Cerebellar cortex (tissue), 1 donor: Measurements from ENCODE around the gene LPP.

ENCODE experiments used
- DNase-seq: peaks from one replicate; pipeline ENCODE4 v3.0.0-alpha.2; 2015; ENCODE audit warnings: low spot score

The LPP gene

GRCh38 chr3:188197388-188197847, 43.5 kb downstream of the LPP start:
- DNase-seq: no peak

- DNase-seq: no peak
Measured at GRCh38 chr3:188198001-188198400, 44.0 kb downstream of the LPP start.

DNA sequence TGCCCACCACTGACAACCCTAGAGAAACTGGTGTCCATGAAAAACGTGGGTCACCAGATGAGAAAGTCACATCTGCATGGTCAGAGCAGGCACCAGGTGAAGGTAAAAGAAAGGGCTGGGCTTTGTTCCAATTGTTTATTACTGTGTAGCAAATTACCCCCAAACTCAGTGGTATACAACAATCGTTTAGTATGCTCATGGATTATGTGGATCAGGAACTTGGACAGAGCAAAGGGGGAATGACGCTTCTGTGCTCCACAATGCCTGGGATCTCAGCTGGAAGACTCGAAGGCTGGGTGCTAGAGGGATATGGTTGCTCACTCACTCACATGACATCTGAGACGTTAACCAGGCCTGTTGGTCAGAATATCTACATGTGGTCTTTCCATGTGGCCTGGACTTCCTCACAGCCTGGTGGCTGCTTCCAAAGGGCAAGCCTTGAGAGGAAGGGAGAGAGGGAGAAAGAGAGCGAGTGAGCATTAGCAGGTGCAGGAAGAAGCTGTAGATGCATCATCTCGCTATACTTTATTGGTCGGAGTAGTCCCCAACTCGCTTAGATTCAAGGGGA, 44.9 kb downstream of the LPP start:
- DNase-seq: no peak

DNA sequence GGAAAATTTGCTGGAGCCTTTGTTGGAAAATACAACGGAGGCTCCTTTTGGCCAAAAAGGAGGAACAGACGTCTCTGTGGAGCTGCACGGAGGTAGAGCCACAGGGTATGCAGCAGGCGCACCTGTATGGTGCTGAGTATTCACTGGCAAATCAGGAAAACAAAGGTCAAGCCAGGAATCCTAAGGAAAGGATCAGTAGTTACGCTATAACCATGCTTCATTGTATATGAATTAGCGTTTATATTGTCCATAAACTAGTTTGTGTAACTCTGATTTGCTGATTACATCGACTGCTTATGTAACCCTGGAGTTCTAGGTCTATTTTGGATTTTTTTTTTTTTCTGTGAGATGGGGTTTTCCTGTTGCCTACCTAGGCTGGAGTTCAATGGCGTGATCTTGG, 45.4 kb downstream of the LPP start:
- DNase-seq: no peak

DNA sequence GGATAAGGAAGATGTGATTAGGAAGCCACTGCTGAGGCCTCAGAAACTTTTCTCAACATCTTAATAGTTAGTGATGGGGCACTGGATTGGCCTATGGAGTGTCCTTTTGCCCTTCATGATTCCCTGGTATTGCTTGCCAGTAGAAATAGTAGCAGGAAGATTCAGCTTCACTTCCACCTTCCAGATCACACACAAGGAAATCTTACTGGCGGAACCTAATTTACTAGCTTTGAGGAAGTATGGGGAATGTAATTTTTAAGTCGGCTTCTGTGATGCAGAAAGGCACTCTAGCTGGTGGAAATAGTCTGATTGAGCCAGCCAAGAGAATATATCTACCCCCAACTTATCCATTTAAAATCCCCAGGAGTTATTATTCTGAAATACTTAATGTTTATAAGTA, 46.5 kb downstream of the LPP start:
- no peak for DNase-seq

GRCh38 chr3:188202358-188203138, 48.6 kb downstream of the LPP start:
- peak; percentile 34 for DNase-seq

DNA sequence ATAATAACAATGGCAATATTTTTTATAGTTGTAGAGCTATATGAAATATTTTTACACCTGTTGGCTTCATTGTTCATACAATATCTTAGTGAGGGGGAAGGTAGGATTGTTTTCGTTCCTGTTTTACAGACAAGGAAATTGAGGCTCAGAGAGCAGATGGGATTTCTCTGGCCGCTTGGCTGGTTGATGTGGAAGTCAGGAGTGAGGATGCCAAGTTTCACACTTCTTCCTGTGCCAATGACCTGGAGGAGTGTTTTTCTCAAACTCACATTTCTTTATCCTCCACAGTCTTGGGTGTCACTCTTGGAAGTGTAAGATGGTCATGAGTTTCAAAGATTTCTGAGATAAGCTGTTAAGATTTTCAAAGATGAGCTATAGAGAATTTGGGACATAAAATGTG, 50.6 kb downstream of the LPP start:
- no peak for DNase-seq

GRCh38 chr3:188205992-188206416, 52.0 kb downstream of the LPP start:
- DNase-seq: peak; percentile 29

GRCh38 chr3:188206787-188207186, 52.8 kb downstream of the LPP start:
- no peak for DNase-seq

DNA sequence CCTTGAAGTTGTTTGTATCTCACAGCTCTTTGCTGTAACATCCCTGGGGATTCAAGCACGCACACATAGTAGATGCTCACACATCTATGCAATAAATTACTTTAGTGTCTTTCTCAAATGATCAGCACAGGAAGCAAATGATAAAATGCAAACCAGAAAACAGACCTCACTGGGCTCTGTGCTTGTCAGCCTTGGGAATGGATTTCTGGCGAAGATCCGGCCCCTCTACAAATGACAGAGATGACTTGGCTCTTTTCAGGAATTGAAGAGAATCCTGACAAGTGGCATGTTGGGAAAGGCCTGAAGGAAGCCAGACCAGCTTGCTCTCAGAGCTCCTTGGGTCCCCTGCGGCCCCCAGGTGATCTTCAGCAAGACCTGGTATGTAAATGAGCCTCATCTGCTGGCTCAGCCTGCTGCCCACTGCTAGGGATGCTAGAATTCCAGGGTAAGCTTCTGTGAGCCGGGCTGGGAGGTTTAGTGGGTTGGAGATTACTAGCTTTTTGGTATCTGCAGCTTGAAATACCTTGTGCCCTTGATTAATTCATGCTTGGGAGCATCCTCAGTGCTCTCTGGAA, 54.1 kb downstream of the LPP start:
- DNase-seq: peak; percentile 50

DNA sequence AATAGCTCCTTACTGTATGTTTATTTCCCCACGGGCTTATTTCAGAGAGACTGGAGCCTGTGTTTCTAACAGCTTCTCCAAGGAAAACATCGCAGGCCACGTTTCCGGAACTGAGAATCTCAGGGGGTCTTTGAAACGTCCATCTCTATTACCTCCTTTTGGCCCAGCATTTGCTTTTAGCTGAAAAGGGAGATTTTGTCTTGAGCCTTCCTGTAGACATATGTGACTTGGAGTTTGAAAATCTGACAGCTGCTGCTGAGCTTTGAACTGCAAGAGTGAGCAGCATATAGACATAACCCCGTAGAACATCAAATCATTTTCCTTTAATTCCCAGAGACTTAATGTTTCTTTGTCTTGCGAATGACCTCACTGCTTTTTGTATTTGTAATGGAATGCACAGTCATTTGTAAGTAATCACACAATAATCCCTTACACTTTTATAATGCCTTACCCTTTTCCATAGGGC, 54.6 kb downstream of the LPP start:
- DNase-seq: peak; percentile 25

- no peak for DNase-seq
Measured at GRCh38 chr3:188209034-188209433, 55.1 kb downstream of the LPP start.

GRCh38 chr3:188209740-188210139, 55.8 kb downstream of the LPP start:
- DNase-seq: no peak

DNA sequence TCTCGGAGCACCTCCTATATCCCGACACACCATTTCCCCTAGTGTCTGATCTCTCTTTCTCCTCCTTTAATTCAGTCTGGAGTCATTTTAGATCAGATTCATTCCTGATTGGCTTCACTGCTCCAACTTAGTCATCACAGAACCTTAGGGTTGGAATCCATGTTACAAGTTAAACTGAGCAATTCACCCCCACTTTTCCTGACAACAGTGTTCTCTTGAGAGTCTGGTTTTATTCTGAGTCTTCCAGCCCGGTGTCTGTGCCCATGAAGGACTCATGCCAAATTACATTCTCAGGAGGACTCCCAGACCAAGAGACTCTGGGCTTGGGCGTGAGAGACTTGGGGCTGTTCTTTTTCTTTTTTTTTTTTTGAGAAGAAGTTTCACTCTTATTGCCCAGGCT, 57.5 kb downstream of the LPP start:
- DNase-seq: no peak

- DNase-seq: no peak
Measured at GRCh38 chr3:188212308-188212969, 58.5 kb downstream of the LPP start.

DNA sequence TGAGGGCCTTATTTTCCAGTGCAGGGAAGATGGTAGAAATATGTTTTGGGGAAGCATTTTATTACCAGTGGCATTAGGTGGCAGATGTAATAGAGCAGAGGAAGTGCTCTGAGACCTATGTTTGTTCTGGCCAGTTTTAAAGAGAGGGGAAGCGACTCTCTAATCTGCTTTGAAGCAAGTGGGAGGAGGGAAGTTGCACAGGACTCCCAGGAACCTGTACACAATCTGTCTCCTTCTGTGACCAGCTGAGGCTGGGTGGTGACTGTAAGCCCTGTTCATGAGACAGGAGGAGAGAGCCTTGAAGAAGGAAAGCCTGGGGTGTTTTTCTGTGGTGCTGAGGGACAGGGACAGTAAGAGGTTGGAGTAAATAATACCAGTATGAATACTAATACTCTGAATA, 60.5 kb downstream of the LPP start:
- DNase-seq: no peak

DNA sequence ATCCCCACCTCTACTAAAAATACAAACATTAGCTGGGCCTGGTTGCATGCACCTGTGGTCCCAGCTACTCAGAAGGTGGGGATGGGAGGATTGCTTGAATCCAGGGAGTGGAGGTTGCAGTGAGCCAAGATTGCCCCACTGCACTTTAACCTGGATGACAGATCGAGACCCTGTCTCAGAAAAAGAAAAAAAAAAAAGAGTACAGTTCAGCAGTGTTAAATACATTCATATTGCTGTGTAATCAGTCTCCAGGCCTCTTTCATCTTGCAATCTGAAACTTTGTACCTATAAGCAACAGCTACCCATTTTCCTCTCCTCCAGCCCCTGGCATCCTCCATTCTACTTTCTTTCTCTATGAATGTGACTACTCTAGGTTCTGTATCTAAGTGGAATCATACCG, 61.2 kb downstream of the LPP start:
- no peak for DNase-seq

GRCh38 chr3:188217011-188217463, 63.1 kb downstream of the LPP start:
- DNase-seq: no peak

DNA sequence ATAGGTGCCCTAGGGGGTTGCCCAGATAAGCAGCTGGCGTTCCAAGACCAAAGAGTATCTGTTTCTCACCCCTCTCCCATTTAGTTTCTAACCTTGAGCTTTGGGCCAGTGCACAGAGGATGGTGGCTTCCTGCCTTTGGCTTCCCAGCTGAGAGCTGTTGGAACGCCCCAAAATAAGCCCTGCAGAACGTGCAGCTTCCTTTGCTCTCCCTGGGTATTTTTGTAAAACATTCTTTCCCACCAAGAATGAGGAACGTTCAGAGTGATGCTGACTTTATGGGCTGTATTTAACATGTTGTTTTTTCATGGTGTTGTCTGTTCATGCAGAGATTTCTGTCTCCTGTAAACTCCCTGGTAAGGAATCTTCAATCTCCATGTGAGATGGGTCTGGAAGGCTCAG, 63.8 kb downstream of the LPP start:
- DNase-seq: no peak

DNA sequence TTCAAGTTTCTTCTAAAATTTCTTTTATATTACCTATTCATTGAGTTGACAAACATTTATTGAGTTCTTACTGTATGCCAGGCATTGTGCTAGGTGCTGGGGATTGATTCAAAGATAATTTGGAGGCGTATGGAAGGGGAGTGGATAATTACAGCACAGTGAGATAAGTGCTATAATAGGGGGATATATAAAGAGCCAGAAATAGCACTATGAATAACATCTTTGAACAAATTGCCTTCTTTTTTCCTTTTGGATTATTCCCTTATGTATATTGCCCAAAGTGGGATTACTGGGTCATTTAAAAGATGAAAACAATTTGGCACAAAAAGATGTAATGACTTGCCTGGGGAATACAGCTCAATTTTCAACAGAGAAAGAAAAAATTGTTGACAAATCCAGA, 64.6 kb downstream of the LPP start:
- no peak for DNase-seq

DNA sequence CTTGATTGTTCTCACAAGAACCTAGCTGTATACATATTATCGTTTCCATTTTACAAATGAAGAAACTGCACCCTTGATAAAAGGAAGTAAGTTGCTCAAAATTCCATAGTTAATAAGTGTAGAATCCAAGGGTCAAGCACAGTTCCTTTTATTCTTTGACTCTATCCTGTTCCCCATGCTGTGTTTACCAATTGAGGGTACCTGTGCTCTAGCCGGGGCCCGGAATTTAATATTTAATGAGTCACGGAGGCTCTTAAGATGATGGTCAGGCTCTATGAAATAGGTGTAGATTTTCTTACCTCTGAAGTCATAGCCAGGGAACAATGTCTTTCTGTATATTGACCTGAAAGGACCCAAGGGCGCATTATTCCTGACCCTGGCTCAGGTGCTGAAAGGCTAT, 65.2 kb downstream of the LPP start:
- DNase-seq: no peak

- no peak for DNase-seq
Measured at GRCh38 chr3:188220097-188220788, 66.3 kb downstream of the LPP start.
